GM18511 (cell line): ENCODE data around the gene ABCE1.

Experiments used
- ATAC-seq: cut with Tn5 transposase; IDR thresholded peaks from one replicate; pipeline ENCODE4 v1.9.1; 2021; ENCODE audit warnings: mild to moderate bottlenecking, moderate library complexity; ENCODE audit not compliant: unreplicated experiment

Gene ABCE1

GRCh38 chr4:145176641-145177432 is 78.7 kb downstream of the ABCE1 start:
- ATAC-seq = no peak

GRCh38 chr4:145177511-145177905 is 79.4 kb downstream of the ABCE1 start:
- ATAC-seq = no peak

- no peak for ATAC-seq
Observed at GRCh38 chr4:145177906-145178538, 79.9 kb downstream of the ABCE1 start.

GRCh38 chr4:145178740-145179280 is 80.7 kb downstream of the ABCE1 start:
- no peak for ATAC-seq
